Umbilical cord (tissue), 2 donors: ENCODE data around the gene FETUB. TPM values are rescaled to one million over a fixed set of nuclear protein-coding genes. Genes with fewer than 3 reads are reported as not detected.
"Not testable (repeated sequence)": the region's sequence is repeated elsewhere in the genome, so short reads cannot be mapped to it uniquely, and the experiment has no call there.

ENCODE experiments used
- DNase-seq: peaks from one replicate; pipeline ENCODE4 v3.0.0-alpha.2; 2015; ENCODE audit warnings: low spot score
- total RNA-seq: library from RNA; depleted of rRNA; stranded (reverse); fragments of >200 nt; gene quantifications from one replicate; pipeline ENCODE4 v1.2.3, GENCODE V29; 2014; ENCODE audit warnings: low replicate concordance; ENCODE audit not compliant: insufficient read depth

Gene FETUB
- total RNA-seq, 1 donor from 2014 or later = 1.2 TPM

- no peak for DNase-seq
Measured at GRCh38 chr3:186678604-186679003, 38.4 kb downstream of the FETUB start.

GRCh38 chr3:186679151-186679550 is 39.0 kb downstream of the FETUB start:
- no peak for DNase-seq

- DNase-seq = no peak
Measured at GRCh38 chr3:186680869-186681268, 40.7 kb downstream of the FETUB start.

GRCh38 chr3:186682812-186683211 is 42.6 kb downstream of the FETUB start:
- DNase-seq = no peak

- DNase-seq = no peak
Measured at GRCh38 chr3:186683979-186684378, 43.8 kb downstream of the FETUB start.

- DNase-seq = not testable (repeated sequence)
Measured at GRCh38 chr3:186686475-186686874, 46.3 kb downstream of the FETUB start.

GRCh38 chr3:186687120-186687651 is 47.0 kb downstream of the FETUB start:
- no peak for DNase-seq

- not testable (repeated sequence) for DNase-seq
Measured at GRCh38 chr3:186690304-186690703, 50.1 kb downstream of the FETUB start.

- no peak for DNase-seq
Measured at GRCh38 chr3:186691676-186692075, 51.5 kb downstream of the FETUB start.

GRCh38 chr3:186693843-186694242 is 53.6 kb downstream of the FETUB start:
- no peak for DNase-seq

GRCh38 chr3:186694288-186695032 is 54.3 kb downstream of the FETUB start:
- DNase-seq = no peak

GRCh38 chr3:186696522-186696921 is 56.3 kb downstream of the FETUB start:
- DNase-seq = no peak

- DNase-seq = no peak
Measured at GRCh38 chr3:186697510-186697909, 57.3 kb downstream of the FETUB start.

- no peak for DNase-seq
Measured at GRCh38 chr3:186700267-186700666, 60.1 kb downstream of the FETUB start.

- DNase-seq = not testable (repeated sequence)
Measured at GRCh38 chr3:186702451-186702850, 62.3 kb downstream of the FETUB start.

Other genes starting within 250 kb of the FETUB start
- gene CRYGS, start 96.0 kb upstream of the FETUB start, total RNA-seq = 8.4 TPM
- 6.3 TPM for gene TBCCD1, start 73.1 kb upstream of the FETUB start, total RNA-seq
- gene DNAJB11, start 69.7 kb upstream of the FETUB start, total RNA-seq = 43.1 TPM
- not detected for gene AHSG, start 27.3 kb upstream of the FETUB start, total RNA-seq
- 1.9 TPM for gene HRG, start 25.6 kb downstream of the FETUB start, total RNA-seq
- 1.4 TPM for gene KNG1, start 77.0 kb downstream of the FETUB start, total RNA-seq
- 664 TPM for gene EIF4A2, start 143.2 kb downstream of the FETUB start, total RNA-seq
- 23.8 TPM for gene RFC4, start 166.1 kb downstream of the FETUB start, total RNA-seq
- gene ADIPOQ, start 202.3 kb downstream of the FETUB start, total RNA-seq = 3.9 TPM